Skeletal muscle satellite cell (primary cell): ENCODE measurements around the gene AGTR1.
A peak's percentile ranks its signal among the peaks of the same experiment; 100 is the strongest.

Experiments
- H3K27me3 ChIP-seq: 2 replicates; pipeline ENCODE4 v1.7.0; 2013; ENCODE audit warnings: low read length; ENCODE audit not compliant: control insufficient read depth, insufficient read depth
- H3K36me3 ChIP-seq: 2 replicates; pipeline ENCODE4 v1.7.0; 2013; ENCODE audit warnings: mild to moderate bottlenecking, control low read depth, low read length; ENCODE audit not compliant: insufficient read depth
- H3K4me1 ChIP-seq: 2 replicates; pipeline ENCODE4 v1.7.0; 2013; ENCODE audit warnings: low read length; ENCODE audit not compliant: control insufficient read depth, insufficient read depth
- H3K4me2 ChIP-seq: 2 replicates; pipeline ENCODE4 v1.7.0; 2013; ENCODE audit warnings: mild to moderate bottlenecking, low read length
- H3K4me3 ChIP-seq: 2 replicates; pipeline ENCODE4 v1.7.0; 2013; ENCODE audit warnings: low read length
- H3K9ac ChIP-seq: 2 replicates; pipeline ENCODE4 v1.7.0; 2013; ENCODE audit warnings: mild to moderate bottlenecking, low read depth, low read length, moderate library complexity
- H3K9me3 ChIP-seq: replicated peaks from 2 replicates; pipeline ENCODE4 v1.7.0; 2013; ENCODE audit warnings: mild to moderate bottlenecking, control low read depth, low read length

Gene AGTR1

DNA sequence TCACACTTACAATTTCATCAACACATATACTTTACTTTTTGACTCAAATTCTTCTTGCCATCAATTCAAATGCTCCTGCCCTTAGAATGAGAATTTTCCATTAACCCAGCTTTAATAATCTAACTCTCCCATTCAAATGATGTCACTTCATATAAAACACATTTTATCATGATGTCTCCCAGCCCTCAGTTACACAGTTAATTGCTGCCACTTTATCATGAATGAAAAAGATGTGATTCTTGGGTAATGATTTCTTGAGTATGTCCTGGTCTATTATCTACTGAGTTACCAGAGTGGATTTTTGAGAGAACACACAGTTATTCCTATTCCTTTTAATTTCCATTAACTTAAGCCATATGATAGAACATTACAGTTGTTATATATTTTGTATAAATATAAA, 7.6 kb downstream of the AGTR1 start:
- no peak overlapping the region for H3K9ac ChIP-seq
- no peaks in the 10 kb centered on the region for H3K9me3 ChIP-seq
- no peak overlapping the region for H3K4me2 ChIP-seq
- no peak overlapping the region for H3K4me3 ChIP-seq
- no peaks in the 10 kb centered on the region for H3K36me3 ChIP-seq
- no peaks in the 10 kb centered on the region for H3K27me3 ChIP-seq
- H3K4me1 ChIP-seq: peaks cover 9% of the 10 kb centered on the region

DNA sequence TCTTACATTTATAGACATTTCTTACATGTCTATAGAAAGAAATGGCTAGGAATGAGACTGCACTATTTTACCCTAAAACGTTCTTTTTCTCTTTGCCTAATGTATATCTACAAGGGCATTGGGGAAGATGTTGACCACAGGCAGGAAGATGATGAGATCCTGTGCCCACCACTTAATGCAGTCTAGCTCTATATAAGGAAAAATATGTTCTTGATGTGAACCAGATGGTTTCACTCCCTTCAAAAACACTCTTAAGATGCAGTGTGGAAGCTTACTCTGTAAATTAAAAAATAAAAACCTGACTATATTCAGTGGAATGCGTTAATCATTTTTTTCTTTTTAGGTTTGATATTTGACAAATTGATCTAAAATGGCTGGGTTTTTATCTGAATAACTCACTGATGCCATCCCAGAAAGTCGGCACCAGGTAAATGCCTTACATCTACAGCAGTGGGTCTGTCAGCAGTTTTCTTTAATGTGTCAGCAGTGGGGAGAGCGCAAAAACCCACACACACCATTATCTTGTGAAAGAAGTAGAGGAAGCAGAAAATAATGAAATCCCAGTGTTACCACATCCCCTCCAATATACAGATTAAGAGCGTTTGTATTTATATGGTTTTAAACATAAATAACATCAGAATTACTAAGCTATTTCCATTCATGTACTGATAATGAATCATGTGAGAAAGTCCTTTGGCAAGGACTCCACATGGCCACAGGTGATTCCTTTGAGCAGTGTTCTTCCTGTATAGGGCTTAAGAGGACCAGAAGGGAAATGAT, 10.1 kb downstream of the AGTR1 start:
- no peak overlapping the region for H3K4me3 ChIP-seq

DNA sequence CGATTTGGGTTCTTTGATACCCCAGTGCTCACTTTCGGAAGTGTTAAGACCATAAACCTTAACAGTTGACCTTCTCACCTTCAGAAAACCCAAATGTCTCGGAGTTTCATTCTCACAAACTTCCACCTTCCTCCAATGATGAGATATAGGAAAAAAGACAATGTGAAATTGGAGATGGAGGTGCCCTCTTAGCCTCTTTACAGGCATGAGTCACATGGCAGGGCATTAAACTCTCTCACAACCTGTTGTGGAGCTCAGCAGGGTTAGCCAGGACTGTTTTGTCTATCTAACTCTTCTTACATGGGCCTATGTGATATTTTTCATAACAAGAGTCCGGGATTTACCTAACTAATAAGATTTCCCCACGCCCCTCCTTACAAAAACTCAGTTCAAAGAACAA, 10.7 kb downstream of the AGTR1 start:
- no peak overlapping the region for H3K9ac ChIP-seq
- H3K36me3 ChIP-seq: no peaks in the 10 kb centered on the region
- no peak overlapping the region for H3K4me3 ChIP-seq
- H3K27me3 ChIP-seq: no peaks in the 10 kb centered on the region
- no peaks in the 10 kb centered on the region for H3K9me3 ChIP-seq
- peaks cover 20% of the 10 kb centered on the region for H3K4me1 ChIP-seq
- no peak overlapping the region for H3K4me2 ChIP-seq

More for the DNA sequence above, 10.1 kb downstream of the AGTR1 start:
- Histone ChIP-seq H3K27me3 (no peaks in the 10 kb centered on the region), H3K9ac (no peak overlapping the region), H3K36me3 (no peaks in the 10 kb centered on the region), H3K4me1 (peaks cover 20% of the 10 kb centered on the region), H3K9me3 (no peaks in the 10 kb centered on the region), H3K4me2 (no peak overlapping the region)

DNA sequence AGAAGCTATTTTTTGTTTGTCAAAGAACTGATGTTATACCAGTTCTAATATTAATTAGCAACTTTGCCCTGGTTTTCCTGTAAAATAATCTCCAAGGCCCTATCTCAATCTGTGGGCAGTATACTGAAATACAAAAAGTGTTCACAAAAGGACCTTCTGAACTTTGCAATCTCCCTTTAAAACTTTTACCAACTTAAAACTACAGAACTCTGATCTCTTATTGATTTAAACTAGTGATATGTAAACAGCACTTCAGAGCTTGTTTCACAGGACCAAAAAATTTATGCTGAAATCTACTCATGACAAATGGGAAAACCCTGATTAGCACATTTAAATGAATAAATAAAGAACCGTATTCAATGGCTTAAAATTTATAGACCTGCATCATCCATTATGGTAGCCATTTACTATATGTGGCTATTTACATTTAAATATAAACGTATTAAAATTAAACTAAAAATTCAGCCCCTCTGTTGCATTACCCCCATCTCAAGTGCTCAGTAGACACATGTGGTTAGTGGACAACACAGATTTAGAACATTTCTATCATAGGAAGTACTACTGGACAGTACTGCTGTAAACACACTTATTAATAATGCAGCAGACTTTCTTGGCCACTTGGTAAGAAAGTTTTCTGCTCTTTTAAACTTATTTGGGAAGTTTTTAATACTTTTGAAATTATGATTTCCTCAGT, 12.0 kb downstream of the AGTR1 start:
- no peak overlapping the region for H3K9ac ChIP-seq
- H3K9me3 ChIP-seq: no peaks in the 10 kb centered on the region
- no peak overlapping the region for H3K4me2 ChIP-seq
- peaks cover 20% of the 10 kb centered on the region for H3K4me1 ChIP-seq
- H3K4me3 ChIP-seq: no peak overlapping the region
- H3K36me3 ChIP-seq: no peaks in the 10 kb centered on the region
- H3K27me3 ChIP-seq: no peaks in the 10 kb centered on the region

DNA sequence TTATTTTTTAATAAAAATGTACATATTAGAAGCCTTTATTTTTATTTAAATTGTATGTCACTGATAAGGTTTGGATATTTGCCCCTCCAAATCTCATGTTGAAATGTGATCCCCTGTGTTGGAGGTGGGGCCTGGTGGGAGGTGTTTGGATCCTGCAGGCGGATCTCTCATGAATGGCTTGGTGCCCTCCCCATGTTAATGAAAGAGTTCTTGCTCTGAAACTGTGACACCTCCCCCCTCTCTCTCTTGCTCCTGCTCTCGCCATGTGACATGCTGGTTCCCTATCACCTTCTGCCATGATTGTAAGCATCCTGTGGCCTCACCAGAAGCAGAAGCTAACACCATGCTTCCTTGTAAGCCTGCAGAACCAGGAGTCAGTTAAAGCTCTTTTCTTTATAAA, 13.0 kb downstream of the AGTR1 start:
- Histone ChIP-seq H3K27me3 (no peaks in the 10 kb centered on the region), H3K4me2 (no peak overlapping the region), H3K36me3 (no peaks in the 10 kb centered on the region), H3K4me3 (no peak overlapping the region), H3K4me1 (peaks cover 20% of the 10 kb centered on the region), H3K9me3 (no peaks in the 10 kb centered on the region), H3K9ac (no peak overlapping the region)

DNA sequence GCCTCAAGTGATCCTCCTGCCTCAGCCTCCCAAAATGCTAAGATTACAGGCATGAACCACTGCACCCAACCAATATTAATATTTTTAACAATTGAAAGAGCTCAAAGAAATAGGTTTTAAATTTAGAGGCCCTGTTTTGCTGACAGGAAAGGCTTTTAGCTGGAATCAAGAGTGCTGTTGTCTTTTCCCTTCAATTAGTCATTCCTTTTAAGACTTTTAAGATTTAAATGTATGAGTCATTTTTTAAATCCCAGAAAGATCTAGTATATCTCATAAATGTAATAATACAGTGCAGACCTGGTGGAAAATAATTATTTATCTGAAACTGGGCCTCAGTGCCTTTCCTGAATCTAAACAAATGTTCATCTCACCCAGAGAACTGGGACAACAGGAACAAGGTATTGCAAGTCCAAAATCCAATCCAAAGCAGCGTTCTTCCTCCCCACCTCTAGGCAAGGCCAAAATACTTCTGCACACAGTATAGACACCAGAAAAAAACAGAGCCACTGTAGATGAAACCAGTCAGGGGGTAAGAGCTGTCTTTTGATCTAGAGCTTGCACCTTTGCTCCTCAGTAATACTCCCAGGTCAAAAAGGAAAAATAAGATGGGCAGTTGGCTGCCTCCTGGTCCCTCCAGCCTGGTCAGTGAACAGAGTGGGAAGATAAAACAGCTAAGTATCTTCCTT, 14.4 kb downstream of the AGTR1 start:
- Histone ChIP-seq H3K27me3 (no peaks in the 10 kb centered on the region), H3K4me3 (no peak overlapping the region), H3K9me3 (no peaks in the 10 kb centered on the region), H3K9ac (no peak overlapping the region), H3K4me2 (peak overlapping the region; percentile 5), H3K4me1 (peaks cover 23% of the 10 kb centered on the region), H3K36me3 (no peaks in the 10 kb centered on the region)

DNA sequence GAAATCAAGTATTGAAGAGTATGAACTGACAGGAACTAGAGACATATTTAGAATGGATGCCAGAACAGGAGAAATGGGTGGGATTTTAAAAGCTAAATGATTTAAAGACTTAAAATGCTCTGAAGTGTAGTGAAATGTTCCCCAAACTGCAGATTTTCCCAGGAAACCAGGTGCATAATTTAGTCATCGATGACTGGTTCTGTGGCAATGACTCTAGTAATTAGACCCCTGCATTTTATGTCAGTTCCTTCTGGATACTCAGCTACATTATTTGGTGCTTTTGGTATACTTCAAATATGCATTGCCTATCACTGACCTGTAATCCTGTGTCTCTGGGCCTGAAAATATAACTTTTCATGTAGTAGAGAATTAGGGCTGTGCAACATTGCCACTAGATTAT, 16.8 kb downstream of the AGTR1 start:
- Histone ChIP-seq H3K27me3 (no peaks in the 10 kb centered on the region), H3K36me3 (no peaks in the 10 kb centered on the region), H3K9me3 (no peaks in the 10 kb centered on the region), H3K4me3 (no peak overlapping the region), H3K9ac (no peak overlapping the region), H3K4me1 (peaks cover 14% of the 10 kb centered on the region), H3K4me2 (no peak overlapping the region)

DNA sequence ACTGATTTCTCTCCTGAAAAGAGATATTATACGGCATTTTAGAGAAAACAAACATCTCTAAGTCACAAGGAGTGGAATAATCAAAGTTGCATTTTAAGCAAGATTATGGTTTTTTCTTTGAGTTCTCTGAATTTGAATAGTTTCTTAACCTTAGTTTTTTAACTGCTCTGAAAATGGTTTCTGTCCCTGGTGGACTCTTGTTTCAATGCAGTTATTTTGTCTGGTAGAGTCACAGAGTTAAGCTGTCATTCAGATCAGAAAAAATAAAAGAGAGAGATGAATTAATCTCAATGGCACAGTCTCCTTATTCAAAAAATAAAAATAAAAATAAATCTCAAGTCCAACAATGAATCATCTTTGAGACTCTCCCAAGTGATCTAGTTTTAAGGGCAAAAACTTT, 19.0 kb downstream of the AGTR1 start:
- Histone ChIP-seq H3K9ac (no peak overlapping the region), H3K4me2 (no peak overlapping the region), H3K27me3 (no peaks in the 10 kb centered on the region), H3K4me1 (peaks cover 11% of the 10 kb centered on the region), H3K36me3 (no peaks in the 10 kb centered on the region), H3K4me3 (no peak overlapping the region), H3K9me3 (no peaks in the 10 kb centered on the region)

DNA sequence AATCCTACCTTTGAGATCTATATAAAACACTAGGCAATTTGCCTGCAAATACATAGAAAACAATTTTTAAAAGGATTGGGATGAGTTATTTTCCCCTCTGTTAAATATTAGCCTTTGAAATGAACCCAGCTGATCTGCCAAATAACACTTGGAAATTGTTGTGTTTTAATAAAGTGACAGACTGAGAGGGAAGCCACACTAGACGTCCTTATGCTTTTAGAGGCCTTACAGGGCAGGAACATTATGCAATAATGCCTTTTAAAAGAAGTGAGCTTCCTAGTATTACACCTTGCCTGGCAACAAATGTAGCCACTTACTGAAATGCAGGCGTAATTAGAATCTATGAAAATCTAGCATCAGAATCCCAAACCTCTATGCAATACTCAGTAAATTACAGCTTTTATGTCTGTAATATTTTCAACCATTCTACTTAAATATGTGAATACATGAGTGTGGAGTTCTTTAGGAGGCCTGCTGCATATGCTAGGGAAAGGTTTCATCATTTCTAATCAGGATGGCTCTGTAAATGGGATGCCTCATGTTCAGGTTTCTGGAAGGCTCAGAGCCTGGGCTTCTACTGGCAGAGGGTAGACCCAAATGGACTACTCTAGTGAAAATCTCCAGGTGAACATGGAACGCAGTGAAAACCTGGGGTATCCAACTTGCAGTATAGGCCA, 20.3 kb downstream of the AGTR1 start:
- H3K9ac ChIP-seq: no peak overlapping the region
- no peaks in the 10 kb centered on the region for H3K27me3 ChIP-seq
- no peaks in the 10 kb centered on the region for H3K36me3 ChIP-seq
- H3K4me2 ChIP-seq: no peak overlapping the region
- H3K4me1 ChIP-seq: peaks cover 3% of the 10 kb centered on the region
- H3K4me3 ChIP-seq: no peak overlapping the region
- no peaks in the 10 kb centered on the region for H3K9me3 ChIP-seq

DNA sequence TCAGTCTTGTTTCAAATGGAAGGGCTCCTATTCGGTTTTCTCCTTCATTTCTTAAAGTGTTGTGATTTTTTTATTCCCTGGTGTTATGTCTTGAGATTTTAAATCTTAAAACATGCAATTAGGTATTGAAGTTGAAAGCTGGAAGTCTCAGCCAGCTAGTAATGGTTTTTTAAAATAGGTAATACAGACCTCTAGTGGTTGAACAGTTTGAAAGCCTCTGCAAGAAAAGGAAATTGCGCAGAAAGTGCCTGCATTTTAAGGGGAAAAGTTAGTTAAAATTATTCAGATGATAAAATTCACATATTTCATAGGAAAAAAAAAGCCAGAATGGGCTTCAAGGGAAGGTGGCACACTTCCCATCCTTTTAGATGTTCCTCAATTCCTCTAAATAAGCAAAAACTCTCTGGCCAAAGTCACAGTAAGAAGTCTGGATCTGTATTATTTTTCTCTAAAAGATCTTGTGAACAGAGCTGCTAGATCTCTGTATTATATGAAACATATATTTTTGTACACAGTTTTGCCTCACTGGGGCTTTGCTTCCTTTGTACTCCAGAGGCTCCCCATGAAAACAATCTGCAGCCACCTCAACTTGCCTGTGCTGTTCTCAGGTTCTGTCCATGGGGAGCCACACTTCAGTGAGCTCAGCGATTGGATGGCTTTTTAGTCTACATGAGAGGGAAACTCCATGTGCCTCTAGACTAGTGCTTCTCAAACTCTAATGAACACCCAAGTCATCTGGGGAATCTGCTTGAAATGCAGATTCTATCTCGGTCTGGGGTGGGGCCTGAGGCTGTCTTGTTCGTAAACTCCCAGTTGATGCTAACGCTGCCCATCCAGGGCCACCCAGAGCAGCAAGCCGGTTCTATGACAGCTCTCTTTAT, 21.5 kb downstream of the AGTR1 start:
- H3K4me3 ChIP-seq: no peak overlapping the region
- no peaks in the 10 kb centered on the region for H3K9me3 ChIP-seq
- H3K36me3 ChIP-seq: no peaks in the 10 kb centered on the region
- H3K27me3 ChIP-seq: no peaks in the 10 kb centered on the region
- H3K4me1 ChIP-seq: peaks cover 7% of the 10 kb centered on the region
- no peak overlapping the region for H3K4me2 ChIP-seq
- no peak overlapping the region for H3K9ac ChIP-seq
